Measurements from ENCODE around the gene SOX15. TPM values are rescaled to one million over a fixed set of nuclear protein-coding genes. Genes with fewer than 3 reads are reported as not detected.

Gene SOX15
- total and polyA plus RNA-seq, 12 donors = 0.29 to 2.4 (median 0.94) TPM; not detected in 2

DNA sequence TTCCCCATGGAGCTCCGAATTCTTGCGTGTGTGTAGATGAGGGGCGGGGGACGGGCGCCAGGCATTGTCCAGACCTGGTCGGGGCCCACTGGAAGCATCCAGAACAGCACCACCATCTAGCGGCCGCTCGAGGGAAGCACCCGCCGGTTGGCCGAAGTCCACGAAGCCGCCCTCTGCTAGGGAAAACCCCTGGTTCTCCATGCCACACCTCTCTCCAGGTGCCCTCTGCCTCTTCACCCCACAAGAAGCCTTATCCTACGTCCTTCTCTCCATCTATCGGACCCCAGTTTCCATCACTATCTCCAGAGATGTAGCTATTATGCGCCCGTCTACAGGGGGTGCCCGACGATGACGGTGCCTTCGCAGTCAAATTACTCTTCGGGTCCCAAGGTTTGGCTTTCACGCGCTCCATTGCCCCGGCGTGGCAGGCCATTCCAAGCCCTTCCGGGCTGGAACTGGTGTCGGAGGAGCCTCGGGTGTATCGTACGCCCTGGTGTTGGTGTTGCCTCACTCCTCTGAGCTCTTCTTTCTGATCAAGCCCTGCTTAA, 28.8 kb downstream of the SOX15 start:
- H3K9me3 ChIP-seq (replicated peaks in 1 of 3) = no peaks in the 10 kb centered on the region
- peaks cover 35 to 58% of the 10 kb centered on the region in 2 donors for H3K4me1 ChIP-seq (replicated peaks in 1 of 2)
- H3K27me3 ChIP-seq = no peaks in the 10 kb centered on the region
- peaks cover 0 to 23% of the 10 kb centered on the region in 2 donors for H3K36me3 ChIP-seq (replicated peaks in 1 of 2)
- DNase-seq = peak; percentile 90 to 97 (median 95)
- peak overlapping the region; percentile 75 to 97 (median 92) for H3K27ac ChIP-seq
- peak overlapping the region; percentile 28 to 74 (median 57) for H3K4me3 ChIP-seq
- WGBS, 4 donors = 0 to 5% (median 1%) methylated on average over 22 to 32 of the region's 32 CpGs
- intact Hi-C loops (cut with DNase I) = loop anchor here (2.0 to 10.0 kb wide), 4 partner anchors 44 to 206 kb away; partner anchors contain the start of genes FGF11 (in 1 of the 2), KCTD11 (in 1 of the 2), TMEM102 (in 1 of the 2) and TMEM95 (in 1 of the 2)
- TF ChIP-seq POLR2A (IDR thresholded peaks at IDR 0.05) (no peak), CTCF (IDR thresholded peaks at IDR 0.05) (peak; percentile 70 to 96 (median 92))

GRCh38 chr17:7560172-7561027, 29.5 kb downstream of the SOX15 start:
- H3K9me3 ChIP-seq (replicated peaks in 1 of 3) = no peaks in the 10 kb centered on the region
- WGBS, 4 donors = 31 to 40% (median 33%) methylated on average over 20 to 22 of the region's 22 CpGs
- no peaks in the 10 kb centered on the region for H3K27me3 ChIP-seq
- peaks cover 35 to 58% of the 10 kb centered on the region in 2 donors for H3K4me1 ChIP-seq (replicated peaks in 1 of 2)
- intact Hi-C loops (cut with DNase I) = loop anchor here (2.0 to 10.0 kb wide), 4 partner anchors 43 to 206 kb away; partner anchors contain the start of genes FGF11 (in 1 of the 2), KCTD11 (in 1 of the 2), TMEM102 (in 1 of the 2) and TMEM95 (in 1 of the 2)
- H3K4me3 ChIP-seq = peak overlapping the region in 1 of 4 donors; percentile 69
- TF ChIP-seq POLR2A (IDR thresholded peaks at IDR 0.05) = no peak
- peak; percentile 33 to 74 (median 53) for TF ChIP-seq CTCF (IDR thresholded peaks at IDR 0.05)
- DNase-seq = peak; percentile 56 to 82 (median 68)
- H3K36me3 ChIP-seq (replicated peaks in 1 of 2) = peaks cover 0 to 16% of the 10 kb centered on the region in 2 donors
- peak overlapping the region in 4 of 5 donors; percentile 75 to 97 (median 94) for H3K27ac ChIP-seq

DNA sequence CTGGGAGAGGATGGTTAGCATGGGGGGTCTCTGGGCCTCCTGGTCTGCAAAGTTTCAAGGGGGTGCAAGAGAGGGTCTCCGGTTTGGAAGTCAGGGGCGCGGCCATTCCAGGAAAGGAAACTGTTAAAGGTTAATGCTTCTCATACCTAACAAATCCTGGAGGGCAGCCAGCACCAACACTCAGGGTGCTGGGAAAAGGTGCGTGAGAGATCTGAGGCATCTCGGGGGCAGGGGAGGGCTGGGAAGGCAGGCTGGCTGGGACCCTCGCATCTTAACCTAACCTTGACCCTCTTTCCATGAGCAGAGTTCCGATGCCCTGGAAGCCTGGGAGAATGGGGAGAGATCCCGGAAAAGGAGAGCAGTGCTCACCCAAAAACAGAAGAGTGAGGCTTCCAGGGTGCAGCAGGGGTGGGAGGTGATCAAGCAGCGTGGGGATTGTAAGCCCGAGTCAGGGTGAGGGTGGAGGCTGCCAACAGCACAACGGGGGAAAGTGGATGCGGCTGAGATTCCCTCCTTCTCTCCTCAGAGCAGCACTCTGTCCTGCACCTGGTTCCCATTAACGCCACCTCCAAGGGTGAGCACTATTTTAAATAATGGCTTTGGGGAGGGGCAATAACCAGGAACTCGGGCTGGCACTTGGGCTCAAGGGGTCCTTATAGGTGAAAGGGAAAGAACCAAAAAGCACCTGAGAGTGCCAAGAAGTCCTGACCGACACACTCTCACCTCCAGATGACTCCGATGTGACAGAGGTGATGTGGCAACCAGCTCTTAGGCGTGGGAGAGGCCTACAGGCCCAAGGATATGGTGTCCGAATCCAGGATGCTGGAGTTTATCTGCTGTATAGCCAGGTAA, 30.3 kb downstream of the SOX15 start:
- WGBS, 4 donors = 49 to 58% (median 55%) methylated on average over 15 to 18 of the region's 18 CpGs
- peak overlapping the region in 2 of 4 donors; percentile 64 to 69 for H3K4me3 ChIP-seq
- peak in 2 of 7 donors; percentile 37 to 44 for DNase-seq

More for the DNA sequence above, 30.3 kb downstream of the SOX15 start:
- Histone ChIP-seq H3K4me1 (replicated peaks in 1 of 2) (peaks cover 35 to 58% of the 10 kb centered on the region in 2 donors), H3K36me3 (replicated peaks in 1 of 2) (peaks cover 0 to 8% of the 10 kb centered on the region in 2 donors), H3K27me3 (no peaks in the 10 kb centered on the region), H3K9me3 (replicated peaks in 1 of 3) (no peaks in the 10 kb centered on the region), H3K27ac (peak overlapping the region; percentile 83 to 97 (median 92))
- TF ChIP-seq CTCF (IDR thresholded peaks at IDR 0.05) = no peak
- no peak for TF ChIP-seq POLR2A (IDR thresholded peaks at IDR 0.05)
- intact Hi-C loops (cut with DNase I) = loop anchor here (2.0 to 10.0 kb wide), 4 partner anchors 42 to 205 kb away; partner anchors contain the start of genes KCTD11 (in 2 of the 2), TMEM95 (in 2 of the 2), FGF11 (in 1 of the 2) and TMEM102 (in 1 of the 2)
